H1 (cell line): Measurements from ENCODE around the gene GLTPD2. TPM values are rescaled to one million over a fixed set of nuclear protein-coding genes. Genes with fewer than 3 reads are reported as not detected.

Experiments
- CTCF ChIA-PET: fragments of 300-600 bp; sonication (Branson Sonifier 250); formaldehyde crosslinking; loops from one replicate; lab custom pipeline; 2021; ENCODE audit not compliant: partially characterized antibody; lab: Charles Lee
- POLR2A ChIA-PET: fragments of 300-600 bp; sonication (Branson Sonifier 250); formaldehyde crosslinking; loops from one replicate; lab custom pipeline; 2021; ENCODE audit warnings: inconsistent platforms; ENCODE audit not compliant: partially characterized antibody; lab: Charles Lee
- DNase-seq, 2 experiments: peaks; one replicate each; pipeline versions ENCODE4 v3.0.0 to v3.0.0-alpha.2; 2010 to 2022; ENCODE audit warnings: low spot score in 2 of 2, low read depth in 1 of 2, mixed read lengths in 1 of 2
- FAIRE-seq: peaks from 2 replicates; lab custom pipeline; 2011; peaks lifted over from hg19 to GRCh38; lab: Jason Lieb, UNC
- H2AFZ ChIP-seq: 2 replicates; pipeline ENCODE4 v1.8.1; 2012; ENCODE audit warnings: low read length, inconsistent platforms
- H2AK5ac ChIP-seq: 2 replicates; pipeline ENCODE4 v1.6.1; 2013; ENCODE audit warnings: low read depth, low read length
- H2BK120ac ChIP-seq: replicated peaks from 2 replicates; pipeline ENCODE3; 2013; ENCODE audit warnings: low read depth, low read length, inconsistent platforms
- H2BK12ac ChIP-seq: 2 replicates; pipeline ENCODE4 v1.6.1; 2013; ENCODE audit warnings: low read depth, low read length
- H2BK15ac ChIP-seq: 2 replicates; pipeline ENCODE4 v1.6.1; 2013; ENCODE audit warnings: low read length
- H2BK20ac ChIP-seq: 2 replicates; pipeline ENCODE4 v1.6.1; 2013; ENCODE audit warnings: low read length
- H2BK5ac ChIP-seq: 2 replicates; pipeline ENCODE4 v1.6.1; 2013; ENCODE audit warnings: low read depth, low read length
- H3K14ac ChIP-seq: 2 replicates; pipeline ENCODE4 v1.6.1; 2013; ENCODE audit warnings: inconsistent platforms; ENCODE audit not compliant: insufficient read length
- H3K18ac ChIP-seq: 2 replicates; pipeline ENCODE4 v1.6.1; 2013; ENCODE audit warnings: low read length; ENCODE audit errors: extremely low read depth
- H3K23ac ChIP-seq: 2 replicates; pipeline ENCODE4 v1.6.1; 2013; ENCODE audit warnings: inconsistent platforms; ENCODE audit not compliant: insufficient read length
- H3K23me2 ChIP-seq: 2 replicates; pipeline ENCODE4 v1.6.1; 2013; ENCODE audit warnings: low read depth, low read length
- H3K27ac ChIP-seq: 2 replicates; pipeline ENCODE4 v1.6.1; 2011; ENCODE audit warnings: low read depth, low read length, inconsistent platforms
- H3K27me3 ChIP-seq, 4 experiments: replicated peaks in 1 of 4; 1 replicate in 1 of 4; 2 replicates in 3 of 4; pipeline versions ENCODE4 v1.6.1 to v1.8.1; 2011 to 2013; ENCODE audit warnings: low read length in 3 of 4, mild to moderate bottlenecking in 3 of 4, inconsistent platforms in 2 of 4, mixed read lengths in 2 of 4, moderate library complexity in 1 of 4; ENCODE audit not compliant: control insufficient read depth in 3 of 4, insufficient read depth in 3 of 4; ENCODE audit errors: extremely low read depth in 1 of 4
- H3K36me3 ChIP-seq, 4 experiments: 2 replicates each; pipeline versions ENCODE4 v1.6.1 to v1.8.1; 2011 to 2013; ENCODE audit warnings: mild to moderate bottlenecking in 4 of 4, low read length in 3 of 4, moderate library complexity in 2 of 4, control low read depth in 1 of 4, inconsistent platforms in 1 of 4; ENCODE audit not compliant: insufficient read depth in 4 of 4, control insufficient read depth in 2 of 4
- H3K4ac ChIP-seq: replicated peaks from 2 replicates; pipeline ENCODE3; 2013; ENCODE audit warnings: low read length, low read depth, mixed read lengths, inconsistent platforms; ENCODE audit not compliant: insufficient read length
- H3K4me1 ChIP-seq, 4 experiments: replicated peaks in 1 of 4; 1 replicate in 1 of 4; 2 replicates in 3 of 4; pipeline versions ENCODE4 v1.6.1 to v1.8.1; 2011 to 2013; ENCODE audit warnings: low read length in 3 of 4, inconsistent platforms in 2 of 4, mixed read lengths in 1 of 4; ENCODE audit not compliant: insufficient read depth in 4 of 4, control insufficient read depth in 3 of 4
- H3K4me2 ChIP-seq, 2 experiments: 2 replicates each; pipeline versions ENCODE4 v1.6.1 to v1.8.1; 2011 to 2013; ENCODE audit warnings: low read depth in 2 of 2, low read length in 2 of 2, control low read depth in 1 of 2, inconsistent platforms in 1 of 2, mild to moderate bottlenecking in 1 of 2; ENCODE audit not compliant: insufficient read depth in 1 of 2
- H3K4me3 ChIP-seq, 4 experiments: fragments of 200-600, 300-600 bp in 1 of 4; sonication (generic), shearing (Covaris generic), sonication (Bioruptor Twin) in 1 of 4; 2 replicates each; pipeline versions ENCODE4 v1.5.1 to v1.8.1; 2011 to 2016; ENCODE audit warnings: low read length in 4 of 4, low read depth in 3 of 4, control low read depth in 2 of 4, inconsistent platforms in 2 of 4, mild to moderate bottlenecking in 2 of 4, mixed read lengths in 1 of 4, moderate library complexity in 1 of 4; ENCODE audit not compliant: insufficient read depth in 2 of 4; ENCODE audit errors: extremely low read depth in 1 of 4
- H3K56ac ChIP-seq: replicated peaks from 2 replicates; pipeline ENCODE3; 2013; ENCODE audit warnings: low read depth, mild to moderate bottlenecking, mixed read lengths, low read length, inconsistent platforms; ENCODE audit not compliant: insufficient read length
- H3K79me1 ChIP-seq: 2 replicates; pipeline ENCODE4 v1.6.1; 2013; ENCODE audit warnings: low read depth, low read length, control low read depth
- H3K79me2 ChIP-seq, 2 experiments: 2 replicates each; pipeline versions ENCODE4 v1.6.1 to v1.8.1; 2012 to 2013; ENCODE audit warnings: low read length in 2 of 2, mild to moderate bottlenecking in 2 of 2, inconsistent platforms in 1 of 2; ENCODE audit not compliant: insufficient read depth in 2 of 2, control insufficient read depth in 1 of 2
- H3K9ac ChIP-seq, 4 experiments: replicated peaks in 1 of 4; 1 replicate in 1 of 4; 2 replicates in 3 of 4; pipeline versions ENCODE4 v1.6.1 to v1.8.1; 2011 to 2013; ENCODE audit warnings: low read depth in 3 of 4, low read length in 3 of 4, control low read depth in 2 of 4, mild to moderate bottlenecking in 2 of 4, moderate library complexity in 2 of 4, inconsistent platforms in 1 of 4; ENCODE audit errors: extremely low read depth in 1 of 4
- H3K9me3 ChIP-seq, 2 experiments: 2 replicates each; pipeline versions ENCODE4 v1.6.1 to v1.8.1; 2012 to 2013; ENCODE audit warnings: mild to moderate bottlenecking in 2 of 2, moderate library complexity in 2 of 2, control low read depth in 1 of 2, inconsistent platforms in 1 of 2, low read depth in 1 of 2, low read length in 1 of 2, mixed read lengths in 1 of 2; ENCODE audit not compliant: insufficient read depth in 2 of 2
- H4K20me1 ChIP-seq, 2 experiments: replicated peaks in 1 of 2; 2 replicates each; pipeline versions ENCODE3 to v1.8.1; 2011 to 2013; ENCODE audit warnings: inconsistent platforms in 2 of 2, low read length in 2 of 2, mild to moderate bottlenecking in 1 of 2; ENCODE audit not compliant: insufficient read depth in 2 of 2, control insufficient read depth in 1 of 2
- H4K5ac ChIP-seq: 2 replicates; pipeline ENCODE4 v1.6.1; 2013; ENCODE audit warnings: low read length, low read depth, mixed read lengths, inconsistent platforms; ENCODE audit not compliant: insufficient read length
- H4K8ac ChIP-seq: 2 replicates; pipeline ENCODE4 v1.8.0; 2013; ENCODE audit warnings: mild to moderate bottlenecking, moderate library complexity, low read length, inconsistent platforms; ENCODE audit not compliant: insufficient read depth; ENCODE audit errors: extremely low read depth
- H4K91ac ChIP-seq: replicated peaks from 2 replicates; pipeline ENCODE3; 2013; ENCODE audit warnings: low read length, mixed read lengths, inconsistent platforms; ENCODE audit not compliant: insufficient read length
- ASH2L ChIP-seq: fragments of 200-600, 300-600 bp; sonication (generic); IDR thresholded peaks from one replicate; pipeline ENCODE4 v1.7.1; 2017; ENCODE audit warnings: low read length
- EZH2 ChIP-seq: fragments of 200-600 bp; sonication (generic); IDR thresholded peaks from 2 replicates; pipeline ENCODE4 v1.7.1; 2012; ENCODE audit warnings: low read depth, mild to moderate bottlenecking, moderate library complexity, low read length, inconsistent platforms; ENCODE audit not compliant: severe bottlenecking
- WGBS, 2 experiments: shearing (Covaris generic) in 1 of 2; methylation state at CpG; one replicate each; pipeline versions ENCODE4 v1.1.6 to v1.1.7; 2013 to 2015; ENCODE audit warnings: low lambda C conversion rate in 2 of 2, mixed read lengths in 2 of 2, inconsistent platforms in 1 of 2, low coverage in 1 of 2, missing lambda C conversion rate in 1 of 2; ENCODE audit not compliant: insufficient replicate concordance in 2 of 2, insufficient coverage in 1 of 2, insufficient read length in 1 of 2; ENCODE audit errors: extremely low coverage in 1 of 2, missing lambda C conversion rate in 1 of 2; 5-methylcytosine and 5-hydroxymethylcytosine counted together
- polyA plus RNA-seq, 7 experiments: library from polyadenylated mRNA; depleted of rRNA in 3 of 7; stranded (reverse) in 5 of 7; unstranded in 2 of 7; fragments of >200 nt in 5 of 7; fragments of 200-250 nt in 2 of 7; gene quantifications; 1 replicate in 5 of 7; 2 replicates in 1 of 7; 4 replicates in 1 of 7; pipeline versions ENCODE4 v1.2.1 to v1.2.3, GENCODE V29; 2011 to 2013; ENCODE audit warnings: missing spikeins in 2 of 7, mixed read lengths in 2 of 7
- total RNA-seq: library from RNA; stranded (reverse); fragmentation: NEBNext Ultra II Directional; extraction: Animal tissue kit (Norgen Biotek cat#: 25700); gene quantifications from 2 replicates; pipeline ENCODE4 v1.2.1, GENCODE V29; 2021

Gene GLTPD2
- total and polyA plus RNA-seq, 2 of the 8 experiments (the other 6 are each of a cell fraction or from before 2014, with no cell fraction given), result not detected

GRCh38 chr17:4833941-4834680 lies 45.3 kb downstream of the GLTPD2 start:
- Histone ChIP-seq H4K8ac (no peak overlapping the region; the same call in 1 of the 2 replicates), H2BK120ac (no peak overlapping the region), H3K23ac (no peak overlapping the region), H2BK20ac (no peak overlapping the region), H2BK15ac (no peak overlapping the region), H3K27me3 (no peaks in the 10 kb centered on the region), H2AFZ (no peak overlapping the region; the same call in 1 of the 2 replicates), H3K79me2 (peaks cover 0 to 50% of the 10 kb centered on the region in 2 experiments; a peak in 3 of 4 replicates), H3K36me3 (peaks cover 0 to 7% (median under 1%) of the 10 kb centered on the region in 4 experiments; a peak in 1 of 8 replicates), H3K4me1 (peaks cover 0 to 7% (median 6%) of the 10 kb centered on the region in 4 experiments; a peak in 5 of 7 replicates), H2AK5ac (no peak overlapping the region), H4K5ac (peak overlapping the region; percentile 10), H3K27ac (no peak overlapping the region), H3K14ac (no peak overlapping the region), H3K4ac (peak overlapping the region; percentile 12), H4K91ac (peak overlapping the region; percentile 75), H2BK5ac (peak overlapping the region; percentile 61), H4K20me1 (peaks cover 0 to 5% of the 10 kb centered on the region in 2 experiments), H2BK12ac (peak overlapping the region; percentile 78; the same call in 1 of the 2 replicates), H3K9ac (peak overlapping the region in 3 of 4 experiments; percentile 45 to 64 (median 56); a peak in 5 of 7 replicates), H3K4me3 (peak overlapping the region; percentile 64 to 85 (median 72)), H3K79me1 (peaks cover 4% of the 10 kb centered on the region), H3K4me2 (peak overlapping the region; percentile 89 to 99), H3K23me2 (peaks cover 6% of the 10 kb centered on the region), H3K18ac (peak overlapping the region; percentile 68; the same call in 1 of the 2 replicates), H3K56ac (peak overlapping the region; percentile 35), H3K9me3 (no peaks in the 10 kb centered on the region)
- FAIRE-seq, result no peak
- CTCF ChIA-PET, result interaction anchor here (0.9 to 1.9 kb wide), 8 partner anchors 8 to 49 kb away, joined by 3 to 5 read pairs (median 3); no protein-coding TSS in a partner anchor
- POLR2A ChIA-PET, result interaction anchor here (0.8 to 2.0 kb wide), 6 partner anchors 16 to 125 kb away, joined by 3 to 4 read pairs (median 4); partner anchors contain the start of gene PLD2
- no peak for DNase-seq
- TF ChIP-seq EZH2 (no peak), ASH2L (peak; percentile 0)
- 21% methylated on average over 14 of the region's 15 CpGs; no CpG with 5 or more reads in 1 of the 2 experiments for WGBS, 2 experiments
